Neural progenitor cell (in vitro differentiated cells): ENCODE results near the gene EPHA4.

Experiments
- CTCF ChIP-seq: fragments of 200-600 bp; sonication (generic); IDR thresholded peaks from 2 replicates; pipeline ENCODE4 v1.5.1; 2017; ENCODE audit warnings: antibody characterized with exemption, mild to moderate bottlenecking
- EZH2phosphoT487 ChIP-seq: fragments of 200-600 bp; sonication (generic); IDR thresholded peaks from 2 replicates; pipeline ENCODE4 v1.6.1; 2017; ENCODE audit warnings: antibody characterized with exemption

GRCh38 chr2:221533299-221533698, 38.8 kb downstream of the EPHA4 start:
- no peak for TF ChIP-seq CTCF
- no peak for TF ChIP-seq EZH2phosphoT487
